Cardiac fibroblast (primary cell): ENCODE measurements around the gene SYT2.

Source experiments
- DNase-seq, 2 donors: peaks; one replicate each; pipeline versions ENCODE4 v3.0.0 to v3.0.0-alpha.2; 2010; ENCODE audit warnings: low read depth in 2 of 2
- H3K4me3 ChIP-seq, 2 donors: replicated peaks in 1 of 2; 1 replicate in 1 of 2; 2 replicates in 1 of 2; pipeline ENCODE4 v1.5.1; 2011; ENCODE audit warnings: low read depth in 2 of 2, low read length in 2 of 2, mild to moderate bottlenecking in 2 of 2, moderate library complexity in 1 of 2
- CTCF ChIP-seq: IDR thresholded peaks from one replicate; pipeline ENCODE4 v1.5.1; 2011; ENCODE audit warnings: low read depth, mild to moderate bottlenecking, low read length, inconsistent platforms

The SYT2 gene

DNA sequence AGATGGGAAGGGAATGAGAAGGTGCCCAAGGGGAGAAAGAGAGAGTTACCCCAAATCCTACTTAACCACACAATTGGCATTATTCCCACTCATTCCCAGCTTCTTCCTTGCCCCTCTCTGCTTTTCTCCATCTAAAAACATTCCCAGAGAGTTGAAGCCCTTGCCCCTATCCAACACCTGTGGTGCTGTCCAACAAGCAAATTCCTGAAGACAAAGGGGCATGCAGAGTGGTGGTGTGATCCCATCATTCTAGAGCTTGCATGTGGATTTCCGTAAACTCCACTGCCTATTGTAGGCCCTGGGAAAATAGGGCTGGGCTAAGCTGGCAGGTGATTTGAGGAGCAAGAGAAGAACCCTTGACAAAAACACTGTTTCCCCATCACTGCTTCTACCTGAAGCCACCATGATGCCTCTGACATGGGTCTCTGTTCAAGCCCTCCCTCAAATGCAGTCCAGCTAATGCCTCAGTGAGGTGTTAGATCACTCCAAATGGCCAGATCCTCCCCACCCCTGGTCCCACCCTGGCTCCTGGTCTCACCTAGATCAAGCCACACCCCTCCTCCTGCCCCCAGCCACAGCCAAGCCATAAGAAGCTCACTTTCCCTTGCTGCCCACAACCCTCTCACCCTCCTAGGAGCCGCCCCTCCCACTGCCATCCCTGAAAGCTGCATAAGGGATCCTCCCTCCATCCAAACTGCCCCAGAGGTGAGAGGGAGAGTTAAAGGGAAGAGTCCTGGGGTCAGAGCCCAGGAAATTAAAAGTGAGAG lies 29.5 kb downstream of the SYT2 start:
- no peak for TF ChIP-seq CTCF
- no peak overlapping the region for H3K4me3 ChIP-seq
- no peak for DNase-seq

GRCh38 chr1:202679406-202680177 lies 30.7 kb downstream of the SYT2 start:
- DNase-seq = no peak
- no peak for TF ChIP-seq CTCF
- H3K4me3 ChIP-seq = no peak overlapping the region

DNA sequence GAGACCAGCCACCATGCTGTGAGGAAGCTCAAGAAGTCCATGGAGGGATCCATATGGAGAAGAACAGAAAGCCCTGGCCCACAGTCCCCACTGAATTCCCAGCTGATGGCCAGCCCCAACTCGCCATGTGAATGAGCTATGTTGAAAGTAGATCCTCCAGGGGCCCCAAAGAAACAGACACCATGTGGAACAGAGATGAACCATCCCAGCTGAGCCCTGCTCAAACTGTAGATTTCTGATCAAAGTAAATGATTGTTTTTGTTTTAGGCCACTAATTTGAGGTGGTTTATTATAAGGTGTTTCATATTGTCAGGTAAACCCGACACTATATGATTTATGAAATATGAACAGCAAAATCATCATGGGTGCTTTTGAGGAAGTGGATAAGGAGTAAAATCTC lies 32.8 kb downstream of the SYT2 start:
- no peak for DNase-seq
- no peak for TF ChIP-seq CTCF
- H3K4me3 ChIP-seq = no peak overlapping the region

GRCh38 chr1:202673531-202673930 lies 36.7 kb downstream of the SYT2 start:
- no peak for DNase-seq
- H3K4me3 ChIP-seq = no peak overlapping the region
- TF ChIP-seq CTCF = no peak

- peak in 1 of 2 donors; percentile 10 for DNase-seq
- no peak for TF ChIP-seq CTCF
- H3K4me3 ChIP-seq = no peak overlapping the region
Measured at GRCh38 chr1:202671399-202671798, 38.9 kb downstream of the SYT2 start.

- no peak for TF ChIP-seq CTCF
- no peak overlapping the region for H3K4me3 ChIP-seq
- no peak for DNase-seq
Measured at GRCh38 chr1:202665417-202665816, 44.8 kb downstream of the SYT2 start.
